ENCODE measurements around the gene KAT2B.
A peak's percentile ranks its signal among the peaks of the same experiment; 100 is the strongest.

The KAT2B gene

DNA sequence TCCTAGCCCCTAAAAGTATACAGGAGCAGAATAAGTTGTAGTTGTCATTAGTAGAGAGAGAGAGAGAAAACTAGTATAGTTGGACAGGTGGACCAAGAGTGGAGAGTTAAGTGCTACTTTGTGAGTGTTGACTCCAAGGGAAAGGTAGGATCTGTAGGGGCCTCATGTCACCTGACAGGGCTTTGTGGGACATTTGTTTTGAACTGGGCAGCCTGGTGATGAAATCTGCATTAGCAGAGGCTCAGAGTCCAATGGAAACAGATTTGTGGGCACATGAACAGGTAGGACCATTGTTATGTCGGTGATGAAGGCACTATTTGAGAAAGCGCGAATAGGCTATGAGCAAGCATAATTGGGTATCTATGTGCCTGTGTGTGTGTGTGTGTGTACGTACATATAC lies 102.3 kb downstream of the KAT2B start:
- DNase-seq (ENCODE audit: low read depth, low spot score), result no peak

- no peak for DNase-seq (ENCODE audit: low read depth, low spot score)
These were observed 103.3 kb downstream of the KAT2B start for GRCh38 chr3:20143519-20143918.

DNA sequence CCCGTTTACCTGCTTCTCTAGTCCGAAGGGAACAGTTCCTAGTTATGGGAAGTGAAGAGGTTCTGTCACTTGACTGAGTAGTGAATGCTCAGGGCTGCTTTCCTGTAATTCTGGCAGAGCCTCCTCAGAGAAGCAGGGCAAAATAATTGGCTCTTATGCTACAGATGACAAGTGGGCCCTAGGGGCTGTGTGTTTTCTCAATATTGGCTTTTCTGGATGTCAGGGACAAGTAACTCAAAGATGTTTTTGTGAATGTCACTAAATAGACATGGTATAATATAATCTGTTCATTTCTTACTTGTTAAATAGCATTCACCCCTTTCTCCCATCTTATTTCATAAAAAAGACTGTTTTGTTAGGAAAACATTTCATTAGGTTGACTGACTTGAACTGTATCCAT lies 105.6 kb downstream of the KAT2B start:
- DNase-seq (ENCODE audit: low read depth, low spot score), result no peak

DNA sequence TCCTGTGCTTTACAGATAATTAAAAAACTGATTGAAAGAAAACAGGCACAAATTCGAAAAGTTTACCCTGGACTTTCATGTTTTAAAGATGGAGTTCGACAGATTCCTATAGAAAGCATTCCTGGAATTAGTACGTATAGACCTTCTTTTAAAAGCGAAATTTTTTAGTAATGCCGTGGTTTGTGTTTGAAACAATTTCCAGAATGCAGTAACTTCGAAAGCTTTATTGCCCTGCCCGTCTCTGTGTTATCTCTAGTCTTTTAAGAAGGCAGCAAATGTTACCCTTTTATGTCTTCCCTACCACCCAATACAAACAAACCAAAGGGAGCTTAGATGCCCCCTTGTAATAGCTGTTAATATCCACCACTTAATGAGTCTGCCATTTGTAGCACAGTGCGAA lies 106.1 kb downstream of the KAT2B start:
- DNase-seq (ENCODE audit: low read depth, low spot score), result no peak

DNA sequence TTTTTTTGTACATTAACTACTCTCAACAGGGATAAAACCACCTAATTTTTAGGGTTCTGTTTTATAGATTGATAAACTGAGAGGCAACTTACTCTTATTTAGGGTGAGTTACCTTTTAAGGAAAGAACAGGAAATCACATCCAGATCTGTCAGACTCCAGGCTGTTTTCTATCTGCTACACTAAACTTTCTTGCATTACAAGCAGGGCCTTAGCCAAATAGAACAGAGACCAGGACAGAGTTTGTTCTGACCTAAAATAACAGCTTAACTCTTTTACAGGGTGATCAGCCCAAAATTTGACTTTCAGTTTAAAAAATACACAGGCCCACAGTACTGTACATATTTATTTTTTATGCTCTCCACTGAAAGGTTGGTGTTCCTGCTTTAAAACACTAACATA lies 107.1 kb downstream of the KAT2B start:
- no peak for DNase-seq (ENCODE audit: low read depth, low spot score)

GRCh38 chr3:20148466-20148865 lies 108.2 kb downstream of the KAT2B start:
- no peak for DNase-seq (ENCODE audit: low read depth, low spot score)

DNA sequence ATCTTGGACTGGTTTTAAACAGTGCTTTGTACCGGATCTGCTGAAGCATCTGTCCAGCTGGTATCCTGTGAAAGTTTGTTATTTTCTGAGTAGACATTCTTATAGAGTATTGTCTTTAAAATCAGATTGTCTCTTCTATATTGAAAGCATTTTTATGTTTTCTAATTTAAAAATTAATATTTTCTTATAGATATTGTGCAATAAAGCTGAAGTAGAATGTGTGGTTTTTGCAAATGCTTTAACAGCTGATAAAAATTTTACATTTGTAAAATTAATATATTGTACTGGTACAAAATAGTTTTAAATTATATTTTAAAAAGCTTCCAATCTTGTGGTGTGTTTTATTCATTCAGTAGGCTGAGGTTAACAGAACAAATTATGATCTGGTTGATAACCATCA lies 113.8 kb downstream of the KAT2B start:
- no peak for DNase-seq (ENCODE audit: low read depth, low spot score)

DNA sequence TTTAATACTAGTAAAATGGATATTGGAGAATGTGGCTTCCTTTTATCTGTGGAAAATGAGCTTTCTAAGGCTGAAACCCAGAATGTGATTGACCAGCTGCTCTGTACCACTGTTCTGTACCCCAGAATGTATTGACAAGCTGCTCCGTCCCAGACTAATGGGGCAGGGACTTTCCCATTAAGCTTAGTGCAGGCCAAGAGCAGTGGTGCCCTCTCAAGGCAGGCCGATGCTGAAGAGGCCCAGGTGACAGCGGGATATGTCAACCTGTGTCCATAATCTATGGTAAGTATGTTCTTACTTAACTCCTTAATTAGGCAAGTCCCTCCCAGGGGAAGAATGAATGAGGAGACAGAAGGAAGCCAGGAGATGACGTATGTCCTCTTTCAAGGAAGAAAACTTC lies 114.7 kb downstream of the KAT2B start:
- no peak for DNase-seq (ENCODE audit: low read depth, low spot score)

GRCh38 chr3:20160230-20160629 lies 120.0 kb downstream of the KAT2B start:
- no peak for DNase-seq (ENCODE audit: low read depth, low spot score)

GRCh38 chr3:20161714-20162113 lies 121.5 kb downstream of the KAT2B start:
- no peak for DNase-seq (ENCODE audit: low read depth, low spot score)

- no peak for DNase-seq (ENCODE audit: low read depth, low spot score)
These were observed 133.7 kb downstream of the KAT2B start for GRCh38 chr3:20173844-20174410.

DNA sequence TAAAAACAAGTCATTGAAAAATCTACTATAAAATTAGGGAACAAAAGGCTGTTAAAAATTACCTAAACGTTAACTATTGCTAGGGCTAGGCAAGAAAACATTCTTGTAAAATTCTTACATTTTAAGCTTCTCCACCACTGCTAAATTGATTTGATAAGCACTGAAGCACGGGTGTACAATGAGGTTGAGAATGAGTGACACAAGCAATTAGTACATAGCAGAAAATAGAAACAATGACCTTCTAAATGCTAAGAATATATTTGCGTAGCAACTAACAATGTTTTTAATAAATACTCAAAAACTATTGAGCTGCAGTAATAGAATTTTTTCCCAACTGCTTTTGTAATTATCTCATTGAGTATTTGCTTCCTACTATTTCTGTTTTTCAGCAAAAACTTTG lies 141.0 kb downstream of the KAT2B start:
- no peak for DNase-seq (ENCODE audit: low read depth, low spot score)

DNA sequence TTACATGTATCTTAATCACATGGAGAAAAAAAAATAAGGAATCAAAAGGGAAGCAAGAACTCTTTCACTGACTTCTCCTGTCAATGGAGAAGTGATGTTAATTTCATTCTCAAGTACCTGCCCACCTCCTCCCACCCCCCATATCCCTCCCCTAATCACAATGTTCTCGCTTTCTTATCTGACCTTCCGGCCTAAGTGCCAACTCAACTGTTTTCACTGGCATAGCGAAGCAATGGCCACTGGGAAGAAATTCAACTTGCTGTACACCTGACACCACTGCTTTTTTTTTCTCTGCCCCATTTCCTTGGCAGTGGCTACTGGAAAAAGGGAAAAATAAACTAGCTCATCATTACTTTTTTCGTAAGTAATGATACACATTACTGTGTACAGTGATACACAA lies 142.0 kb downstream of the KAT2B start:
- DNase-seq (ENCODE audit: low read depth, low spot score), result no peak

- peak; percentile 27 for DNase-seq (ENCODE audit: low read depth, low spot score)
These were observed 145.1 kb downstream of the KAT2B start for GRCh38 chr3:20185331-20185678.

DNA sequence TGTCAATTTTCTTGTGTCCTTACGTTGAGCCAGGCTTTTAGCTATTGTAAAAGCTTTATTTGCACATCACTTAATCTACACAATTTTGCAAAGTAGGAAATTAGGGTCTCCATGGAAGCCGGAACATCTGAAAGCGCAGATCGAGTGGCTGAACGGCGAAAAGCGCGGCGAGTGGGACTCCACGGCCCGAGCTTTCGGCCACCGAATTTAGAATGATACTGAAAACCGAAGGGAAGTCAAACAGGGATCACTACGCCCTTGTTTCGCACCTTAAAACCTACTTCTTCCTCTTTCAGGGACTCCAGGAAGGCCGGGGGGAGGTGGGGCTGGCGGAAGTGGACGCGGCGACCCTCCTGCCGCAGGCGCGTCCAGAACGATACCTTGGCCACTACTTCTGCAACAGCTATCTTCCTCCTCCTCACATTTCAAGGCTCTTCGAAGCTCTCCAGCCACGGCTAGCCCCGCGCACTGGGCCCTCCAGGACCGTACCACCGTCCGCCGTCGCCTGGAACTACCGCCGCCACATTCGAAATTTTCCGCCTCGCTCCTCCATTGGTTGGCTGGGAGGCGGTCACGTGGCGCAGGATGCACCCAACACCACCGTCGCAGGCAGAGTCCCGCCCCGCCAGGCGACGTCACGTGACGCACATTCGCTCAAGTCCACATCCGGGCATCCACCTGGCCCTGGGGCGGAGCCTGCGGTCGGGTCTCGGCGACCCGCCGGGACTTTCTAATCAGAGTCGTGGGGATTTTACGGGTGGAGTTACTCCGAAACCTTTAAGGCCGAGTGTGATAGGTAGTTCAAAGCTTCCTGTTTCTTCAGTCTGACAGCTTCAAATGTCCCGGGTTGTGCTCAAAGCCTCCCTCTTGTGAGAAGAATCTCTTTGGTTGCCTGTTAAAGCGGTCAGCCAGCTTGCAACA lies 145.7 kb downstream of the KAT2B start, which contains the start of gene SGO1:
TSS of gene SGO1 (minus strand) at position 528 of the 921 bp plus-strand sequence. CDS start 2,179 bp downstream, outside the sequence.
- DNase-seq (ENCODE audit: low read depth, low spot score), result peak; percentile 99

GRCh38 chr3:20186600-20187004 lies 146.4 kb downstream of the KAT2B start:
- no peak for DNase-seq (ENCODE audit: low read depth, low spot score)

DNA sequence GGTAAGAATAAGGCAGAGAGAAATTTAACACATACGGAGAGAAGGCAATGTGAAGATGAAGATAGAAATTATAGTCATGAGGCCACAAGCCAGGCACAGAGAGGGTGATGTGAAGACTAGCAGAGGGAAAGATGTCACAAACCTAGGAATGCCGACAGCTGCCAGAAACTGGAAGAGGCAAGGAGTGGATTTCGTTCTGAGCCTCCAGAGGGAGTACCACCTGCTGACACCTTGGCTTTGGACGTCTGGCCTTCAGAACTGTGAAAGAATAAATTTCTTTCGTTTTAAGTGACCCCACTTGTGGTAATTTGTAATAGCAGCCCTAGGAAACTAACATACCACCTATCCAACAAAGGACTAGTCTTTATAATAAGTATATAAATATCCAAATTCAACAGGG lies 150.7 kb downstream of the KAT2B start:
- peak; percentile 7 for DNase-seq (ENCODE audit: low read depth, low spot score)

- DNase-seq (ENCODE audit: low read depth, low spot score), result no peak
These were observed 154.7 kb downstream of the KAT2B start for GRCh38 chr3:20194793-20195460.

DNA sequence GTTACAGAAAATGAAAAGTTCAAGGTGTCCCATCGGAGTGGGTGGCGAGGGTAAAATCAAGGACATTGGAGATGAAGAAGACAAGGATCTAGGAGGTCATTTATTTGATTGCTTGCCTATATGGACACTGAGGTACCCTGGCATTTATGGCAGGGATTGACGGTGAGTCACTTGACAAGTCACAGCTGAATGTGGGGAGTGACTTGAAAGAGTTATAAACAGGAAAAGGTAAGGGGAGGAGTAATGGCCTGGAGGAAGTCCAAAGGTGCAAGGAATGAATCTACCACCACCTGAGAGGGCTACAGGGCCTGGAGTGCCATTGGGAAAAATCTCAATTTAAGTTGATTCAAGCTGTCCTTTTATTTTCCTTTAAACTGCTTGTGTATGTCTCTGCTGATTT lies 157.5 kb downstream of the KAT2B start:
- no peak for DNase-seq (ENCODE audit: low read depth, low spot score)

DNA sequence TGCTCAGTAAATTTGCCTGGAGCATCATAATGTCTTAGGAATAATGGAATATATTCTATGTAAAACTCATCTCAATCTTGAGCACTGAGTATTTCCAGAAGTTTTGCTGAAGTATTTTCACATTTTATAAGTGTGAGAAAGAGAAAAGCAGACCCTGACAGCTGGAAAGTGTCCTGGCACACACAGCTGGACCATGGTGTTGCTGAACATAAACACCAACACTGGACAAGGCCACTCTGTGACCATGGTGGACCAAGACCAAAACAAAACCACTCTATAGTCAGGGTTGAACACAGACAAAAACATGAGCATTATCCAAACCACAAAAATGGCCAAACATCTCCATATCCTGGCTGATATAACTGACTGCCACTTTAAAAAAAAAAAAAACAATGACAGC lies 160.9 kb downstream of the KAT2B start:
- DNase-seq (ENCODE audit: low read depth, low spot score), result no peak

Data from ELF-1 (cell line).